B cell (primary cell): ENCODE data around the gene RETN. TPM values are rescaled to one million over a fixed set of nuclear protein-coding genes. Genes with fewer than 3 reads are reported as not detected.

Experiments used
- ATAC-seq: fragments of 200-7000 bp; cut with Tn5 transposase; one replicate; pipeline ENCODE4 v1.10.0; 2021; ENCODE audit warnings: low read depth, mild to moderate bottlenecking, moderate number of reproducible peaks, moderate library complexity
- CTCF ChIA-PET: fragments of 350-600 bp; sonication (Branson Sonifier 250); formaldehyde crosslinking; loops from one replicate; lab custom pipeline; 2021; ENCODE audit warnings: antibody characterized with exemption, inconsistent platforms; lab: Charles Lee
- POLR2A ChIA-PET: fragments of 350-600 bp; sonication (Branson Sonifier 250); formaldehyde crosslinking; loops from one replicate; lab custom pipeline; 2021; ENCODE audit warnings: antibody characterized with exemption; lab: Charles Lee
- DNase-seq: peaks from one replicate; pipeline ENCODE4 v3.0.0; 2013
- H2AFZ ChIP-seq: 2 replicates; pipeline ENCODE4 v1.6.1; 2012; ENCODE audit warnings: mild to moderate bottlenecking, low read depth, low read length; ENCODE audit not compliant: insufficient read depth, poor library complexity, severe bottlenecking
- H3K27ac ChIP-seq, 2 donors: 1 replicate in 1 of 2; 2 replicates in 1 of 2; pipeline ENCODE4 v1.5.1; 2012 to 2013; ENCODE audit warnings: low read length in 2 of 2, mild to moderate bottlenecking in 2 of 2, moderate library complexity in 1 of 2
- H3K27me3 ChIP-seq, 4 experiments: fragments of 200-600 bp in 1 of 4; sonication (generic) in 1 of 4; replicated peaks in 1 of 4; 1 replicate in 2 of 4; 2 replicates in 2 of 4; pipeline versions ENCODE4 v1.6.1 to v1.7.0; 2013 to 2016; ENCODE audit warnings: low read length in 3 of 4, mild to moderate bottlenecking in 2 of 4, mixed read lengths in 1 of 4, moderate library complexity in 1 of 4; ENCODE audit not compliant: insufficient read depth in 4 of 4, control insufficient read depth in 3 of 4; ENCODE audit errors: control extremely low read depth in 1 of 4
- H3K36me3 ChIP-seq, 2 experiments: replicated peaks in 1 of 2; 1 replicate in 1 of 2; 2 replicates in 1 of 2; pipeline versions ENCODE4 v1.6.1 to v1.7.1; 2013; ENCODE audit warnings: low read length in 1 of 2; ENCODE audit not compliant: insufficient read depth in 2 of 2, control insufficient read depth in 1 of 2; ENCODE audit errors: control extremely low read depth in 1 of 2, extremely low read depth in 1 of 2
- H3K4me1 ChIP-seq, 2 donors: fragments of 200-600 bp in 1 of 2; sonication (generic) in 1 of 2; 1 replicate in 1 of 2; 2 replicates in 1 of 2; pipeline versions ENCODE4 v1.5.1 to v1.6.1; 2013 to 2017; ENCODE audit warnings: low read length in 2 of 2; ENCODE audit not compliant: control insufficient read depth in 2 of 2, insufficient read depth in 2 of 2
- H3K4me2 ChIP-seq: replicated peaks from 2 replicates; pipeline ENCODE3; 2012; ENCODE audit warnings: mild to moderate bottlenecking, low read depth, low read length; ENCODE audit not compliant: poor library complexity, severe bottlenecking
- H3K4me3 ChIP-seq, 5 experiments: fragments of 200-600 bp in 1 of 5; sonication (generic) in 1 of 5; 1 replicate in 3 of 5; 2 replicates in 2 of 5; pipeline versions ENCODE4 v1.5.1 to v1.7.0; 2011 to 2016; ENCODE audit warnings: low read length in 4 of 5, mild to moderate bottlenecking in 4 of 5, low read depth in 2 of 5, control low read depth in 1 of 5, moderate library complexity in 1 of 5; ENCODE audit not compliant: insufficient read depth in 1 of 5; ENCODE audit errors: control extremely low read depth in 1 of 5, extremely low read depth in 1 of 5
- H3K79me2 ChIP-seq: fragments of 200-600 bp; sonication (generic); one replicate; pipeline ENCODE4 v1.6.0; 2016; ENCODE audit warnings: low read length; ENCODE audit not compliant: control insufficient read depth, insufficient read depth
- H3K9ac ChIP-seq: fragments of 200-600 bp; sonication (generic); 2 replicates; pipeline ENCODE4 v1.6.1; 2017; ENCODE audit warnings: mild to moderate bottlenecking, low read length, moderate library complexity
- H3K9me3 ChIP-seq, 3 donors: one replicate each; pipeline versions ENCODE4 v1.6.1 to v1.7.1; 2013; ENCODE audit warnings: low read length in 2 of 3; ENCODE audit not compliant: control insufficient read depth in 2 of 3, insufficient read depth in 1 of 3; ENCODE audit errors: control extremely low read depth in 1 of 3
- H4K20me1 ChIP-seq: 2 replicates; pipeline ENCODE4 v1.6.0; 2012; ENCODE audit warnings: mild to moderate bottlenecking, low read length; ENCODE audit not compliant: insufficient read depth, control insufficient read depth, poor library complexity, severe bottlenecking
- H3K27ac Mint-ChIP-seq: one replicate; pipeline ENCODE4 v1.8.0; 2021; ENCODE audit warnings: mixed read lengths
- H3K27me3 Mint-ChIP-seq: one replicate; pipeline ENCODE4 v1.8.0; 2021; ENCODE audit warnings: mixed read lengths
- H3K4me1 Mint-ChIP-seq: one replicate; pipeline ENCODE4 v1.8.0; 2021; ENCODE audit warnings: mixed read lengths
- H3K4me3 Mint-ChIP-seq: one replicate; pipeline ENCODE4 v1.8.0; 2021; ENCODE audit warnings: mixed read lengths
- H3K9me3 Mint-ChIP-seq: one replicate; pipeline ENCODE4 v1.8.0; 2022; ENCODE audit warnings: mixed read lengths; ENCODE audit not compliant: insufficient read depth
- EZH2 ChIP-seq: IDR thresholded peaks from 2 replicates; pipeline ENCODE4 v1.6.1; 2012; ENCODE audit warnings: borderline replicate concordance, low read depth, mild to moderate bottlenecking, moderate library complexity, low read length; ENCODE audit not compliant: insufficient read depth, poor library complexity, severe bottlenecking
- WGBS: methylation state at CpG from one replicate; pipeline ENCODE4 v1.1.5; 2013; ENCODE audit warnings: missing lambda C conversion rate; ENCODE audit not compliant: insufficient coverage; 5-methylcytosine and 5-hydroxymethylcytosine counted together
- intact Hi-C: fragments of 100-400 bp; cut with micrococcal nuclease; formaldehyde crosslinking; loops from one replicate; pipeline ENCODE4 v1.10.0; 2022
- polyA plus RNA-seq: library from polyadenylated mRNA; depleted of rRNA; stranded (reverse); fragments of >200 nt; gene quantifications from 2 replicates; pipeline ENCODE4 v1.2.3, GENCODE V29; 2012
- total RNA-seq, 2 donors: library from RNA; stranded (reverse); fragments of 120-200 nt in 1 of 2; gene quantifications; 1 replicate in 1 of 2; 2 replicates in 1 of 2; pipeline versions ENCODE4 v1.2.3 to v1.2.4, GENCODE V29; 2013 to 2022
- TF ChIP-seq, protein P1 (sequence below): fragments of 200-600 bp; IDR thresholded peaks from one replicate; pipeline ENCODE4 v1.8.0; 2022; ENCODE audit warnings: antibody characterized with exemption, mild to moderate bottlenecking

RETN gene
- total and polyA plus RNA-seq, 2 donors (not counting 1 experiment from before 2014, with no cell fraction given): not detected

GRCh38 chr19:7676376-7676775 is 7.5 kb downstream of the RETN start:
- peaks cover 0 to 12% (median 0%) of the 10 kb centered on the region in 3 donors for H3K9me3 ChIP-seq
- intact Hi-C loops: loop anchor here (5.0 kb wide), 1 partner anchor 579 kb away; no protein-coding TSS in a partner anchor
- H3K9ac ChIP-seq: peak overlapping the region; percentile 43
- H3K4me1 Mint-ChIP-seq: peaks cover 45% of the 10 kb centered on the region
- no peak overlapping the region for H3K27ac ChIP-seq
- H3K27ac Mint-ChIP-seq: no peak overlapping the region
- POLR2A ChIA-PET: interaction anchor here (1.2 kb wide), 1 partner anchor 150 kb away, joined by 3 read pairs; no protein-coding TSS in a partner anchor
- H3K9me3 Mint-ChIP-seq: no peaks in the 10 kb centered on the region
- CTCF ChIA-PET: interaction anchor here (1.0 to 3.9 kb wide), 5 partner anchors 22 to 574 kb away, joined by 3 to 44 read pairs (median 4); no protein-coding TSS in a partner anchor
- TF ChIP-seq EZH2: no peak
- TF ChIP-seq, protein P1, sequence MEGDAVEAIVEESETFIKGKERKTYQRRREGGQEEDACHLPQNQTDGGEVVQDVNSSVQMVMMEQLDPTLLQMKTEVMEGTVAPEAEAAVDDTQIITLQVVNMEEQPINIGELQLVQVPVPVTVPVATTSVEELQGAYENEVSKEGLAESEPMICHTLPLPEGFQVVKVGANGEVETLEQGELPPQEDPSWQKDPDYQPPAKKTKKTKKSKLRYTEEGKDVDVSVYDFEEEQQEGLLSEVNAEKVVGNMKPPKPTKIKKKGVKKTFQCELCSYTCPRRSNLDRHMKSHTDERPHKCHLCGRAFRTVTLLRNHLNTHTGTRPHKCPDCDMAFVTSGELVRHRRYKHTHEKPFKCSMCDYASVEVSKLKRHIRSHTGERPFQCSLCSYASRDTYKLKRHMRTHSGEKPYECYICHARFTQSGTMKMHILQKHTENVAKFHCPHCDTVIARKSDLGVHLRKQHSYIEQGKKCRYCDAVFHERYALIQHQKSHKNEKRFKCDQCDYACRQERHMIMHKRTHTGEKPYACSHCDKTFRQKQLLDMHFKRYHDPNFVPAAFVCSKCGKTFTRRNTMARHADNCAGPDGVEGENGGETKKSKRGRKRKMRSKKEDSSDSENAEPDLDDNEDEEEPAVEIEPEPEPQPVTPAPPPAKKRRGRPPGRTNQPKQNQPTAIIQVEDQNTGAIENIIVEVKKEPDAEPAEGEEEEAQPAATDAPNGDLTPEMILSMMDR: no peak
- H3K4me1 ChIP-seq: peaks cover 33 to 37% of the 10 kb centered on the region in 2 donors
- H2AFZ ChIP-seq: no peak overlapping the region
- H3K79me2 ChIP-seq: peaks cover 15% of the 10 kb centered on the region
- H4K20me1 ChIP-seq: peaks cover 4% of the 10 kb centered on the region
- H3K4me2 ChIP-seq: peak overlapping the region; percentile 75
- H3K36me3 ChIP-seq: no peaks in the 10 kb centered on the region
- DNase-seq: peak; percentile 62
- peak overlapping the region in 1 of 5 experiments; percentile 20 for H3K4me3 ChIP-seq
- H3K27me3 Mint-ChIP-seq: peaks cover 33% of the 10 kb centered on the region
- peaks cover 0 to 43% (median 6%) of the 10 kb centered on the region in 4 experiments for H3K27me3 ChIP-seq
- no peak for ATAC-seq
- H3K4me3 Mint-ChIP-seq: peak overlapping the region; percentile 16
- 0% methylated on average over 5 of the region's 7 CpGs for WGBS

DNA sequence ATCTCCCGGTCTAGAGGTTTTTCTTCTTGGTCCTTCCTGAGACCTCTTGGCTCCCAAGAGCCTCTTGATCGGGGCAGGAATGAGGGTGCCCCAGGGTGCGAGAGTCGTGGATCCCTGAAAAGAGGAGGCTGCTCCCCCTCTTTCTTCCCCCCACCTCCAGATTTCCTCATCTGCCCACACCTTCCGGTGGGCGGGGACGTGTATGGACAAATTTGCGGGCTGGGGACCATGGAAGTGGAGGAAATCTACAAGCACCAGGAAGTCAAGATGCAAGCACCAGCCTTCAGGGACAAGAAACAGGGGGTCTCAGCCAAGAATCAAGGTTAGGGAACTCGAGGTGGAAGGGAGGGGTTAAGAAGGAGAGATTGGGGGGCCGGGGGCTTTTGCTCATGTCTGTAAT is 8.0 kb downstream of the RETN start, which contains the start of gene MCEMP1:
MCEMP1 (plus strand) TSS at position 237 of the 400 bp plus-strand sequence; CDS start at position 268, 31 bp downstream.
- Histone ChIP-seq H3K27me3 (peaks cover 0 to 40% (median 5%) of the 10 kb centered on the region in 4 experiments), H3K79me2 (peaks cover 20% of the 10 kb centered on the region), H3K9me3 (peaks cover 0 to 12% (median 0%) of the 10 kb centered on the region in 3 donors), H2AFZ (no peak within 1 kb of the TSS), H4K20me1 (peaks cover 6% of the 10 kb centered on the region), H3K4me2 (peak within 1 kb of the TSS; percentile 75), H3K4me3 (peak within 1 kb of the TSS in 2 of 5 experiments; percentile 3 to 20), H3K27ac (no peak within 1 kb of the TSS), H3K4me1 (peaks cover 35 to 42% of the 10 kb centered on the region in 2 donors), H3K9ac (peak within 1 kb of the TSS; percentile 43), H3K36me3 (no peaks in the 10 kb centered on the region)
- WGBS: 5% methylated on average over 3 of the region's 10 CpGs
- peak; percentile 18 for DNase-seq
- Mint-ChIP-seq H3K27me3 (peaks cover 30% of the 10 kb centered on the region), H3K4me1 (peaks cover 47% of the 10 kb centered on the region), H3K4me3 (peak within 1 kb of the TSS; percentile 16), H3K27ac (peak within 1 kb of the TSS; percentile 61), H3K9me3 (no peaks in the 10 kb centered on the region)
- intact Hi-C loops: loop anchor here (5.0 kb wide), 1 partner anchor 580 kb away; no protein-coding TSS in a partner anchor
- TF ChIP-seq, protein P1: no peak
- TF ChIP-seq EZH2: no peak
- ChIA-PET POLR2A (interaction anchor here (1.2 kb wide), 1 partner anchor 150 kb away, joined by 3 read pairs; no protein-coding TSS in a partner anchor), CTCF (interaction anchor here (0.9 to 3.9 kb wide), 8 partner anchors 23 to 575 kb away, joined by 3 to 44 read pairs (median 4); no protein-coding TSS in a partner anchor)
- no peak for ATAC-seq
